ENCODE data around the gene LMX1B.

LMX1B gene

DNA sequence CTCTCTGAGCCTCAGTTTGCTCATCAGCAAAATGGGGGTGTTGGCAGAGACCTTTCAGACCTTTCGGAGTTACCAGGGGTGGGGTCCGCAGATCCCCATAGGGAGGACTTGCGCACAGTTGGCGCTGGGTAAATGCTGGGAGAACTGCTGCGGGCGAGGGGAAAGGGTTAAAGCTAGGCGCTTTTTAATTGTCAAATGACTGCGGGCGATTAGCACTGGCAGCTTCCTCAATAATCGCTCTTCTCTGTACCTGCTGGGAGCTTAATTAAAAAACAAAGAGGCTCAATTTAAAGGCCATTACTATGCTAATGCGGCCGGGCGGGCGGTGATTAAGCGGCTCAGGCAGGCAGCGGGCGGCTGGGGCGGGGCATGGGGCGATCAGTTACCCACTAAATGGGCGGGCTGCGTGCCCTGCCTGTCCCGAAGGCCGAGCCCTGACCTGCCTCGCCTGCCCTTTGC lies 63.0 kb downstream of the LMX1B start:
- no peak overlapping the region for H3K27ac ChIP-seq
- TF ChIP-seq, protein P1, sequence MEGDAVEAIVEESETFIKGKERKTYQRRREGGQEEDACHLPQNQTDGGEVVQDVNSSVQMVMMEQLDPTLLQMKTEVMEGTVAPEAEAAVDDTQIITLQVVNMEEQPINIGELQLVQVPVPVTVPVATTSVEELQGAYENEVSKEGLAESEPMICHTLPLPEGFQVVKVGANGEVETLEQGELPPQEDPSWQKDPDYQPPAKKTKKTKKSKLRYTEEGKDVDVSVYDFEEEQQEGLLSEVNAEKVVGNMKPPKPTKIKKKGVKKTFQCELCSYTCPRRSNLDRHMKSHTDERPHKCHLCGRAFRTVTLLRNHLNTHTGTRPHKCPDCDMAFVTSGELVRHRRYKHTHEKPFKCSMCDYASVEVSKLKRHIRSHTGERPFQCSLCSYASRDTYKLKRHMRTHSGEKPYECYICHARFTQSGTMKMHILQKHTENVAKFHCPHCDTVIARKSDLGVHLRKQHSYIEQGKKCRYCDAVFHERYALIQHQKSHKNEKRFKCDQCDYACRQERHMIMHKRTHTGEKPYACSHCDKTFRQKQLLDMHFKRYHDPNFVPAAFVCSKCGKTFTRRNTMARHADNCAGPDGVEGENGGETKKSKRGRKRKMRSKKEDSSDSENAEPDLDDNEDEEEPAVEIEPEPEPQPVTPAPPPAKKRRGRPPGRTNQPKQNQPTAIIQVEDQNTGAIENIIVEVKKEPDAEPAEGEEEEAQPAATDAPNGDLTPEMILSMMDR (IDR thresholded peaks at IDR 0.05) = no peak
- TF ChIP-seq ZFX (IDR thresholded peaks at IDR 0.05; ENCODE audit: borderline replicate concordance) = no peak

- no peak overlapping the region for H3K27ac ChIP-seq
- no peak for TF ChIP-seq ZFX (IDR thresholded peaks at IDR 0.05; ENCODE audit: borderline replicate concordance)
- TF ChIP-seq, protein P1 (IDR thresholded peaks at IDR 0.05) = no peak
Measured at GRCh38 chr9:126677188-126678084, 63.7 kb downstream of the LMX1B start.

- TF ChIP-seq ZFX (IDR thresholded peaks at IDR 0.05; ENCODE audit: borderline replicate concordance) = no peak
- TF ChIP-seq, protein P1 (IDR thresholded peaks at IDR 0.05) = no peak
- no peak overlapping the region for H3K27ac ChIP-seq
Measured at GRCh38 chr9:126678989-126679388, 65.3 kb downstream of the LMX1B start.

GRCh38 chr9:126681336-126681735 lies 67.6 kb downstream of the LMX1B start:
- H3K27ac ChIP-seq = no peak overlapping the region
- TF ChIP-seq, protein P1 (IDR thresholded peaks at IDR 0.05) = no peak
- no peak for TF ChIP-seq ZFX (IDR thresholded peaks at IDR 0.05; ENCODE audit: borderline replicate concordance)

DNA sequence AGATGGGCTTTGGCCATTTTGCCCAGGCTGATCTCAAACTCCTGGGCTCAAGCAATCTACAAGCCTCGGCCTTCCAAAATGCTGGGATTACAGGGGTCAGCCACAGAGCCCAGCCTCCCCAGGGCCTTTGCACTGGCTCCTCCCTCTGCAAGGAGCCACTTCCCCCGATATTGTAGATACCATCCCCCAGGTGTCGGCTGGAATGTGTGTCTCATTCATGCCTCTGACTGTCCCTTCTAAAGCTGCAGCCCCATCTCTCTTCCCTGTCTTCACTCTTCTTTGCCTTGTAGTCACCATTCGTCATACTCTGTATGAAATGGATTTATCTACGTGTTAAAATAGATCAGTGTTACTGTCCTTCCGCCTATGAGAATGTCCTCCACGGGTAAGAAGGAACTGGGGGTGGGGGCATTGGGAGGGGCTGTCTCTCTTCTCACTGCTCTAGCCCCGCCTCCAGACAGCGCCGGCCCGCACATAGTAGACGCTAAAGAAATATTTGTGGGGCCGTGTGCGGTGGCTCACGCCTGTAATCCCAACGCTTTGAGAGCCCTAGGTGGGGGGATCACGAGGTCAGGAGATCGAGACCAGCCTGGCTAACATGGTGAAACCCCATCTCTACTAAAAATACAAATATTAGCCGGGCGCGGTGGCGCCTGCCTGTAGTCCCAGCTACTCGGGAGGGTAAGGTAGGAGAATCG lies 68.5 kb downstream of the LMX1B start:
- TF ChIP-seq, protein P1 (IDR thresholded peaks at IDR 0.05) = no peak
- TF ChIP-seq ZFX (IDR thresholded peaks at IDR 0.05; ENCODE audit: borderline replicate concordance) = no peak
- H3K27ac ChIP-seq = no peak overlapping the region

- H3K27ac ChIP-seq = no peak overlapping the region
- TF ChIP-seq, protein P1 (IDR thresholded peaks at IDR 0.05) = no peak
- no peak for TF ChIP-seq ZFX (IDR thresholded peaks at IDR 0.05; ENCODE audit: borderline replicate concordance)
Measured at GRCh38 chr9:126682928-126683697, 69.4 kb downstream of the LMX1B start.
